Adipocyte (in vitro differentiated cells): ENCODE measurements around the gene ABHD17B.

ENCODE experiments used
- DNase-seq: peaks from one replicate; pipeline ENCODE4 v3.0.0-alpha.2; 2015; ENCODE audit warnings: low read depth
- H3K27me3 ChIP-seq: replicated peaks from 2 replicates; pipeline ENCODE4 v1.7.0; 2013; ENCODE audit warnings: mild to moderate bottlenecking, low read length, moderate library complexity; ENCODE audit not compliant: control insufficient read depth, insufficient read depth
- H3K36me3 ChIP-seq: 2 replicates; pipeline ENCODE4 v1.7.0; 2013; ENCODE audit warnings: low read length, mild to moderate bottlenecking, moderate library complexity; ENCODE audit not compliant: control insufficient read depth, insufficient read depth, severe bottlenecking
- H3K4me1 ChIP-seq: 2 replicates; pipeline ENCODE4 v1.7.0; 2013; ENCODE audit warnings: mild to moderate bottlenecking, low read length, moderate library complexity; ENCODE audit not compliant: control insufficient read depth, insufficient read depth
- H3K4me3 ChIP-seq: 2 replicates; pipeline ENCODE4 v1.7.0; 2013; ENCODE audit warnings: mild to moderate bottlenecking, low read length, moderate library complexity
- H3K9ac ChIP-seq: 2 replicates; pipeline ENCODE4 v1.7.0; 2013; ENCODE audit warnings: mild to moderate bottlenecking, low read length, moderate library complexity
- H3K9me3 ChIP-seq: 2 replicates; pipeline ENCODE4 v1.7.0; 2013; ENCODE audit warnings: mild to moderate bottlenecking, low read length, moderate library complexity; ENCODE audit not compliant: control insufficient read depth

The ABHD17B gene

DNA sequence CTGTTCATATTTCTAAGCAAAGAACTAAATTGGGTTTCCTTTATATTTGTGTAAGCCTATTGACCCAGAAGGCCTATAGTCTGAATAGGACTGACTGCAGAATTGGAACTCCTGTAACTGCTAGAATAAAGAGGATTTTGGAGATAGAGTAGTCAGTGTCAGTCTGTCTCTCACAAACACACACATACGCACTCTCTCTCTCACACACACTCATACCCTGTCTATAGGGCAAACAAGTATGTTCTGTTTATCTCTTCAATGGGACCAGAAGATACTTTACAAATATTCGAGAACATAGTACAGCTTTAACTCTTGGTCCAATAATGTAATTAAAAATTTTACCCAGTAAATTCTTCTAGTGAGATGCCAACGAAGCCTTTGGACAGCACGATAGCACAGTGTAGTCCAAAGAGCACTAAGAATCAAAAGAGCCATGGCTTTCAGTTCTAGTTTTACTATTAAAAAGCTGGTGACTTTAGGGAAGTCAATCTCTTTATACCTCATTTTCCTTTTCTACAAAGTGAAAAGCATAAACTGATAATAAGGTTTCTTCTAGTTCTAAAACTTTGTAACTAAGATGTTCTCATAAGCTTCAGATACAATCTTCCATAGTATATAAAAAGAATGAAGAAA lies 19.3 kb downstream of the ABHD17B start:
- H3K9me3 ChIP-seq = no peaks in the 10 kb centered on the region
- no peaks in the 10 kb centered on the region for H3K36me3 ChIP-seq
- H3K27me3 ChIP-seq = no peaks in the 10 kb centered on the region

DNA sequence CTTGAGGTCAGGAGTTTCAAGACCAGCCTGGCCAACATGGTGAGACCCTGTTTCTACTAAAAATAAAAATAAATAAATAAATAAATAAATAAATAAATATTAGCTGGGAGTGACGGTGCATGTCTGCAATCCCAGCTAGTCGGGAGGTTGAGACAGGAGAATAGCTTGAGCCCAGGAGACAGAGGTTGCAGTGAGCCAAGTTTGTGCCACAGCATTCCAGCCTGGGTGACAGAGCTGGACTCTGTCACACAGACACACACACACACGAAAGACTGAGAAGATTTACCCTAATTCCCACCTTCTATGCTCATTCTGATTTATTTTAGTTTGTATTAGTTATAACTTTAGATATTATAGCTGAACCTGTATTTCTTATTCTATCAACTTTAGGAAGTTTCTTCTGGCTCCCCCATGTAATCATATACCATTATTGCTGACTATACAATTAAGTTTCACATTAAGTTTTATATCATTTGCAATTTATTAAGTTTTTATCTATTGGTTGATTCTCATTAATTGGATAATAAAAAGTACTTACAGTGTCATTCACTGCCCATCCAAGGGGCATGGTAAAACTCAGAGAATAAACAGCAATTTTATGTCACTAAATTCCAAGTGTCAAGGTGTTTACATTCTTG lies 20.8 kb downstream of the ABHD17B start:
- Histone ChIP-seq H3K4me1 (no peaks in the 10 kb centered on the region), H3K9me3 (no peaks in the 10 kb centered on the region), H3K36me3 (no peaks in the 10 kb centered on the region), H3K4me3 (no peak overlapping the region), H3K27me3 (no peaks in the 10 kb centered on the region), H3K9ac (no peak overlapping the region)
- no peak for DNase-seq

More for the DNA sequence above, 19.3 kb downstream of the ABHD17B start:
- Histone ChIP-seq H3K9ac (no peak overlapping the region), H3K4me1 (no peaks in the 10 kb centered on the region), H3K4me3 (no peak overlapping the region)
- no peak for DNase-seq

DNA sequence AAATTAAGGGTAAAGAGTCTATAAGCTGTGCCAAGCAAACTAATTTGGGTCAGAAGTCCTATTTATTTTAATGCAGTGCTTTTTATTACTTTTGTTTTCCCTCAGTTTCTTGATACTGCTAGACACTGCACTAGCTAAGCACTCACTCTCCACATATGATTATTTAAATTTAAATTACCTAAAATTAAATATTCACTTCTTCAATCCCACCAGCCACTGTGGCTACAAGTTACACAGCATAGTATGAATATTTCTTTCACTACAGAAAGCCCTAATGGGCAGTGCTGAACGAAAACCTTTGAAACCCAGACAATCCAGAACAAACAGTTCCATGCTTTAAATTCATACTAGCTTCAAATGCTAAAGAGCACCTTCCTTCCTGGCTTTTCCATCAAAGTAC lies 23.6 kb downstream of the ABHD17B start:
- no peak overlapping the region for H3K4me3 ChIP-seq
- H3K27me3 ChIP-seq = no peaks in the 10 kb centered on the region

DNA sequence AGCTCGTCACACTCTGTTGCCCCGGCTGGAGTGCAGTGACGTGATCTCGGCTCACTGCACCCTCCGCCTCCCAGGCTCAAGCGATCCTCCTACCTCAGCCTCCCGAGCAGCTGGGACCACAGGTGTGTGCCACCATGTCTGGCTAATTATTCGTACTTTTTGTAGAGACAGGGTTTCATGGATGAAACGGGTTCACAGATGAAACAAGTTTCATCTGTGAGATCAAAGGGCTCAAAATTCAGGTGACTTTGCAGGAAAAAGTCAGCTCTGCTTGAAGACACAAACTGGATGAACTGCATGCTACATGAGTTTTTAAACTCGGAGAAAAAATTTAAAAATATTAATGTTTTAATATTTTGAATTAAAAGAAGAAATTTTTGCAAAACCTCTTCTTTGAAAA lies 24.5 kb downstream of the ABHD17B start:
- Histone ChIP-seq H3K9me3 (peaks cover 7% of the 10 kb centered on the region), H3K27me3 (no peaks in the 10 kb centered on the region), H3K9ac (no peak overlapping the region), H3K4me1 (no peaks in the 10 kb centered on the region), H3K36me3 (no peaks in the 10 kb centered on the region), H3K4me3 (no peak overlapping the region)
- no peak for DNase-seq

More for the DNA sequence above, 23.6 kb downstream of the ABHD17B start:
- H3K36me3 ChIP-seq = no peaks in the 10 kb centered on the region
- DNase-seq = no peak
- no peaks in the 10 kb centered on the region for H3K4me1 ChIP-seq
- no peak overlapping the region for H3K9ac ChIP-seq
- peaks cover 7% of the 10 kb centered on the region for H3K9me3 ChIP-seq

DNA sequence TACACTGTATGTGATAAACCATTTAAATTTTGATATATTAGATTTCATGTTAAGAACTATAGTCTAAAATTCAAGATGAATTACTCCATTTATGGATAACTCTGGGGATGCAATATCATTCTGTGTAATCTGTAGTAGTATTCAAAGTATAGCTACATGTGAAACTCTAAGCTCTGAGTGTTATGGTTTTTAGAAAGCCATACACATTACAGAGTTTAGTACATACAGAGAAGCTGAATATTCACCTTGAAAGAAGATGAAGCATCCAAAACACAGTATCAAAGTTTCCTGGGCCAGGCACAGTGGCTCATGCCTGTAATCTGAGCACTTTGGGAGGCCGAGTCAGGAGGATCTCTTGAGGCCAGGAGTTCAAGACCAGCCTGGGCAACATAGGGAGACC lies 25.0 kb downstream of the ABHD17B start:
- H3K27me3 ChIP-seq = no peaks in the 10 kb centered on the region
- no peaks in the 10 kb centered on the region for H3K4me1 ChIP-seq
- DNase-seq = no peak
- peaks cover 9% of the 10 kb centered on the region for H3K9me3 ChIP-seq
- H3K36me3 ChIP-seq = no peaks in the 10 kb centered on the region
- no peak overlapping the region for H3K9ac ChIP-seq
- no peak overlapping the region for H3K4me3 ChIP-seq

DNA sequence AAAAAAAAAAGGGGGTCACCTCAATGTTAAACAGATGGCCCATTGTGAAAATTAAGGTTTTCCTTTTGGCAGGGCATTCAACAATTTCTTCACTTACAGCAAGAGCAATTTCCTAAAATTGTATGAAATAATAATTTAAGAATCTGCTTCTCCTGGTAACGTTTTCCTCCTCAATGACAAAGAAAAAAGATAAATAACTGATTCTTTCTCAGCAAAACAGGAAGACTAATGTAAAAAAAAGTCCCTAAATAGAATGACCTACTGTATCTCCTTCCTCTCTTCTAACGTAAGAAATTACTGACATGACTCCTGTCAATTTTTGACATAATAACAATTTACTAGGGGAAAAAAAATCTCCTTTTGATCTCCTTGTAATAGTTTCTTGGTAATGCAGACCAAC lies 25.5 kb downstream of the ABHD17B start:
- Histone ChIP-seq H3K4me3 (no peak overlapping the region), H3K9ac (no peak overlapping the region), H3K36me3 (no peaks in the 10 kb centered on the region), H3K27me3 (no peaks in the 10 kb centered on the region), H3K4me1 (no peaks in the 10 kb centered on the region), H3K9me3 (peaks cover 11% of the 10 kb centered on the region)
- no peak for DNase-seq

DNA sequence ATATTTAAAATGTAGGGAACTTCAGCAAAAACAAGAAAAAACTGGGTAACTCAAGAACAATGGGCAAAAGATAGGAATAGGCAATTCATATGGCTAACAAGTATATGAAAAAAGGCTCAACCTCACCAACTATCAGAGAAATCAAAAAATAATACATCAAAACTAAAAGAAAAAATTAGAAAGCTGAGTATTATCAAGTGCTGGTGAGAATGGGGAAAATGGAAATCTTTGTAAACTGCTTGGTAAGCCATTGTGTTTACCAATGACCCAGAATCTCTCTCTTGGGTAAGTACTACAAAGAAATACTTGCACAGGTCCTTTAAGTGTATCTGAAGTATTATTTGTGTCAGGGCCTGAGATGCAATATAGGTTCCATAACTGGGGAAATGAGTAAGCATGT lies 27.0 kb downstream of the ABHD17B start:
- Histone ChIP-seq H3K9me3 (peaks cover 22% of the 10 kb centered on the region), H3K4me3 (no peak overlapping the region), H3K9ac (no peak overlapping the region), H3K4me1 (no peaks in the 10 kb centered on the region), H3K36me3 (no peaks in the 10 kb centered on the region), H3K27me3 (no peaks in the 10 kb centered on the region)
- no peak for DNase-seq

DNA sequence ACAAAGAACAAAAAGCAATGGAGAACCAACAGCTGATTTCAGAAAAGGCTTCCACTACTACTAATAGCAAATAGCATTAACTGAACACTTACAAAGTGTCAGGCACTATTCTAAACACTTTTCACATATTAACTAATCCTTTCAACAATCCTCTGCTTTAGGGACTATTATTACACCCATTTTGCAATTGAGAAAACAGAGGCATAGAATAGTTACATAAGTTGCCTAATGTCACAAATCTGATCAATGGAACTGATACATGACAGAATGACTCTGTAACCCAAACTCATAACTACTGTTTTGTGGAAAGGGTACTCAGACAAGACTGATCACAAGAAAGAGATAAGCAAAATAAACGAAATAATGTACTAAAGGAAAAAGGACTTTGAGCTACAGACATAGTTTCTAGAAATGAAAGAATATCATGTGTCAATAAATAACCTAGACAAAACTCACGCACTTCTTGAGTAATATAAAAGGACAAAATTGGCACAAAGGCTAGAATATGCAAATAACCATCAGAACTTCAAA lies 31.3 kb downstream of the ABHD17B start:
- Histone ChIP-seq H3K27me3 (no peaks in the 10 kb centered on the region), H3K9me3 (peaks cover 45% of the 10 kb centered on the region), H3K4me1 (no peaks in the 10 kb centered on the region), H3K9ac (no peak overlapping the region), H3K4me3 (no peak overlapping the region), H3K36me3 (peaks cover 2% of the 10 kb centered on the region)
- no peak for DNase-seq

DNA sequence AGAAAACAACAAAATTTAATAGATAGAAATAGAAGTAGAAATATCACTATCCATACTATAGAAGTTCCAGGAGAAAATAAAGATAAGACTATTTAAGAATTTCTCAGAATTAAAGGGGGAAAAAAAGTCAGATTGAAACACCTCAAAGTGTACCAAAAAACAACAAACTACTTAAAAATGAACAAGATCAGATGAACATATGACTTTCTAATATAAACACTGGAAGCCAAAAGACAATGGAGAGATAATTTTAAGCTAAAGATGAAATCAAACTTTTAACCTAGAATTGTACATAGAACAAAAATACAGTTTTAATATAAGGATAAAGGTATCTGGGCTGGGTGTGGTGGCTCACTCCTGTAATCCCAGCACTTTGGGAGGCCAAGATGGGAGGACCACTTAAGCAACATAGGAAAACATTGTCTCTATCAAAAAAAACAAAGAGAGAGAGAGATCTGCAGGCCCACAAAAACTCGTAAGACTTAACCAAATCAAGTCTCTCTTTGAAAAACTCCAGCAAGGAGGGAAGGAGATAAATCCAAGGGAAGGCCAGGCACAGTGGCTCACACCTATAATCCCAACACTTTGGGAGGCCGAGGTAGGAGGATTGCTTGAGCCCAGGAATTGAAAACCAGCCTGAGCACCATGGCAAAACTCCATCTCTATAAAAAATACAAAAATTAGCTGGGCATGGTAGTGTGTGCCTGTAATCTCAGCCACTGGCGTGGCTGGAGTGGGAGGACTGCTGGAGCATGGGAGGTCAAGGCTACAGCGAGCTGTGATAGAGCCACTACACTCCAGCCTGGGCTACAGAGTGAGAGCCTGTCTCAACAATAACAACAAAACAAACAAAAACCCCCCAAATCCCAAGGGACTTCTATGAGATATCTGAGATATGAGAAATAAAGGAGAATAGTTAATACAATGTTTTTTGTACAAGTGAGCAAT lies 32.4 kb downstream of the ABHD17B start:
- no peaks in the 10 kb centered on the region for H3K4me1 ChIP-seq
- peaks cover 39% of the 10 kb centered on the region for H3K9me3 ChIP-seq
- no peak overlapping the region for H3K4me3 ChIP-seq
- no peak overlapping the region for H3K9ac ChIP-seq
- no peak for DNase-seq
- peaks cover 9% of the 10 kb centered on the region for H3K36me3 ChIP-seq
- H3K27me3 ChIP-seq = no peaks in the 10 kb centered on the region

DNA sequence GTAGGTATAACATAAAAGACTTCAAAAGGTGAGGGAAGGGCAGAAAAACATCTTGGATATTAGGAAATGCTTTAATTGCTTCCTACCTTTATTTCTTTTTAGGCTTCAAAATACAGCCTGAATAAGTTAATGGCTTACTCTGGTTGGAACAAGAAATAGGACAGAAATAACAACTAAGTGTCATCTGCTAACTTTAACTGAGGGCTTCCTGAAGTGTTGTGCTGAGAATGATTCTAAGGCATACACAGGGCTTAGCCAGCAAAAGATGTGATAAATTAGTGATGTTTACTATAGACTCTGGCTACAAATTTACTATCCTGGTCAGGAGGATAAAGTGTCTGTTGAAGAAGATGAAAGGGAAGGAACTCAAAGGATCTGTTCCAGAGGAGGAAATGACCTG lies 34.2 kb downstream of the ABHD17B start:
- Histone ChIP-seq H3K9me3 (peaks cover 39% of the 10 kb centered on the region), H3K9ac (no peak overlapping the region), H3K4me1 (no peaks in the 10 kb centered on the region), H3K36me3 (peaks cover 9% of the 10 kb centered on the region), H3K27me3 (no peaks in the 10 kb centered on the region), H3K4me3 (no peak overlapping the region)
- no peak for DNase-seq

DNA sequence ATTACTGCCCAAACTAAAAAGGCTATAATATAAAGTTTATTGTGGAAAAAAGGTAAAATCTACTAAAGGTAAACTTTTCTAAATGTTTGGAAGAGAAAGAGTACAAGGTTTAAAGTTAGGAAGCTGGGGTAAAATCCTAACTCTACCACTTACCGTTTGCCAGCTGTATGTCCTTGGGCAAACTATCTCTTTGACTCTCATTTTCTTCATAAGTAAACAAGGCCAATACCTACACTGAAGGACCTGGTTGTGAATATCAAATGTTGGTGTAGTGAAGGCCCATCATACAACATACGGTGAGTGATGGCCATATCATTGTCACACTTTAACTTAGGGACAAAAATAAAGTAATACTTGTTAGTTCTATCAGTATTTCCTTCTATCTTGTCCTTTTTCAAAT lies 34.9 kb downstream of the ABHD17B start:
- Histone ChIP-seq H3K4me1 (no peaks in the 10 kb centered on the region), H3K4me3 (no peak overlapping the region), H3K9me3 (peaks cover 38% of the 10 kb centered on the region), H3K36me3 (peaks cover 15% of the 10 kb centered on the region), H3K27me3 (no peaks in the 10 kb centered on the region), H3K9ac (no peak overlapping the region)
- no peak for DNase-seq
